DMS53 treated with DMSO at 0.1 percent for 48 hours (cell line): Measurements from ENCODE around the gene SORBS2.

ENCODE experiments used
- DNase-seq: peaks from one replicate; lab custom pipeline; 2025; ENCODE audit not compliant: unreplicated experiment; lab: John Stamatoyannopoulos, UW

The SORBS2 gene

GRCh38 chr4:185598846-185599552, 213.0 kb downstream of the SORBS2 start:
- DNase-seq: no peak

DNA sequence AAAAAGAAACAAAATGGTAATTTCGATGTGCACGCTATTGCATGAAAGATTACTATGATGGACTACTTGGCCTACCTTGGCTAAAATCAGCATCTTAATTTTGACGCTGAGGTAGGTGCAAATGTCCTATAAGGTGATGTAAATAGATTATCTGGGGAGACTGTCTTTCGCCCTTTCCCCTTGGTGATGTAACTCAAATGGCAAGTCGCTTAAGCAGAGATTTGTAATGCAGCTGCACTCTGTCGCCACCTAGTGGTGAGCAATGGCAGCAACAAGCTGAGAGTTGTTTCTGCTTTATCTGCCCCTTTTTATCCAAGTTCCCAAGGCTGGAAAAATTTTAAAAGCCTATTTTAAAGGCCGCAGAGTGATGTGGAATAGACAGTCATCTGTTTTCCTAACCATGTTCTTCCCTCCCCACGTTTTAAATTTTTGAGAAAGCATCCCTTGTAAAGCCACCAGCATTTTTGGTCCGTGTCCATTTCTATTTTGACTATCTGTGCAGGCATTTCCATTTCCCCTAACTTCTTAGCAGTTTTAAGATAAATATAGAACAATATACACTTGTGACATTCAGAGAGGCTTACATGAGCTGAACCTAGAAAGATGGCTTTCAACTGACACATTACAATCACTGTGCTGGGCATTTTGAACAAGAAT, 214.3 kb downstream of the SORBS2 start:
- peak; percentile 66 for DNase-seq

DNA sequence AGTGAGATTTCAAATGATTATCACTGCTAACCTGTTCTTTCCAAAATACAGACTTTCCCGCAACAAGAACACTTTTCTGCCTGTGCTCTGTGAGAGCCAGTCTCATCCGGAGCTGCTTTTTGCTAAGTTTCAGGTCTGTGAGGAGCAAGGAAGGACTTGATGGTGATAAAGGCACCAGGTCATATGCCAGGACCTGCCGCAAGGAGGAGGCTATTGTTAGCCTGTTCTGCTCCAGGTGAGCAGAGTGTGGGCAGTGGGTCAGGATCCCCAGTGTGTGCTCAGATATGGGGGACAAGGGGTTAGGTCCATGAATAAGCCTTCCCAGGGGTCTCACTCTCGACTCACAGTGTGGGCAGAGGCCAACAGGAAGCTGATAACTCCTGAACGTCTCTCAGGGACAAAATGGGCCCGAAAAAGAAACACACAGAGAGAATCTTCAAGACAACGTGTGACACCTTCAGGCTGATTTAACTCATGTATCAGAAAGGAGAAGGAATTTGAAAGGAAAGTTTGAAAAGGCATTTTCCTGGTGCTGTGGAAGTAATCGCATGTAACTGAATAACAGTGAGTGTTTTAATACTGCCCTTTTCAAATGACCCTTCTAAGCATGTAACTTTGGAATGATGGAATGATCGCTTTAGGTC, 219.0 kb downstream of the SORBS2 start:
- DNase-seq: no peak

GRCh38 chr4:185592438-185592837, 219.6 kb downstream of the SORBS2 start:
- no peak for DNase-seq

- no peak for DNase-seq
Observed at GRCh38 chr4:185591679-185592141, 220.3 kb downstream of the SORBS2 start.

DNA sequence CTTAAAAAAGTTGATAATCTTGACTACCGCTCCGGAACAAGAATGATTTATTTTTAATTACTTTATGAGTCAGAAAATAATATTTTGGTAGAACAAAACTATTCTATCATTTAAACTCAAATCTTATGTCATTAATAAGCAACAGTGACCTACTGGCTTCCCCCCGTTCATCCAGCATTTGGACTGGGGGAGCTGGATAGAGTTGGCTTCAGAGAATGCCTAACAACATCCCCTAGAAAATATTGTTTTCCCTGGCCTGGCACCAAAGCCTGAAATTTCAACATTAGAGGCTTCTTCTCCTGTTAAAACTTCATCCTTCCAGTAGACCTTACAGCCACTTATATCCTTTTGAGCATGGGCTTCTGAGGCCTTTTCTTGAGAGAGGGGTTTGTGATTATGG, 221.0 kb downstream of the SORBS2 start:
- no peak for DNase-seq

DNA sequence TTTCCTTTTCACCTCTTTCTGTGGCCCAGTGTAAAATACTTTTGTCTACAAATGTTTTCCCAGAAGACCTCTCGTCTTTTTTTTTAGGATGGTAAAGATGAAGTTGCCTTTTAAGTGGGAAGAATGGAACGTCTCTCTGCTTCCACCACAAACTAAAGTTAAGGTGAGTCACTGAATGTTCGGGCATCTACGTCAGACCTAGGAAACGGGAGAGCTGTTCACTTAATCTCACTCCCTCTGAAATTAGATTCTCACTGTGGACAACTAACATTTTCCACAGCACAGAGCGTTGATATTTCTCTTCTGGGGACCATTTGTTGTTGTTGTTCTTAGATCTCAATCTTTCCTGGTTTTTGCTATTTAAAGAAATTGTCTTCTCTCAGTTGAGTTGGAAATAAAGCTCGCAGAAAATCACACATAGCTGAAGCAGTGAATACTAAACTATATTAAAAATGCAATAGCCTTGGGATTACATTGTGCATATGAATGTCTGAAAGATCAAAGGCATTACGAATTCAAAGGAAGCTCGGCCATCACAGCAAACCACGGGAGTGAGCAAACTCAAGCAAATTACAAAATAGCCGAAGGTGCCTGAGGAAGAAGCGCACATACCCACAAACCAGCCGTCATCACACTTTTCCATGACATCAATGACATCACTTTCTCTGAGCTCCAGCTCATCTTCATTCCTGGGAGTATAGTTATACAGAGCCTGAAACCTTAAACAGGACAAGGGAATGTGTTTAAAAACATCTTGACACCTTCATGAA, 222.7 kb downstream of the SORBS2 start:
- no peak for DNase-seq

- no peak for DNase-seq
Observed at GRCh38 chr4:185587427-185588161, 224.4 kb downstream of the SORBS2 start.

DNA sequence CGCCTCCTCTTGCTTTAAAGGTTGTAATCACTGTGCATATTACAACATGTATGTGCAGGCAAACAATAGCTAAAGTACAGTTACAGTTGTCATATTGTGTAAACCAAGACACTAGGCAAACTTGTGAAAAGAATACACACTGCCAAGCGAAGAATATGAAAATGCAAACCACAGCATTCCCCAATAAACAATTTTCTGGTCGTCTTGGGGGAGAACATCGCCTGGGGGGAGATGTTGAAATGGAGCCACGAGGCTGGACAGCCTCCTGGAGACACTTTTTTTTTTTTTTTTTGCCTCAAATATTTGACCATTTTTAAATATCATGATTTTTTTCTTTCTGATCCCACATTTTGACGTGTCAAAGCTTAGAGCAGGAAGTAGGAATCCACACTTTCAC, 225.0 kb downstream of the SORBS2 start:
- no peak for DNase-seq

GRCh38 chr4:185585211-185585610, 226.8 kb downstream of the SORBS2 start:
- DNase-seq: no peak

DNA sequence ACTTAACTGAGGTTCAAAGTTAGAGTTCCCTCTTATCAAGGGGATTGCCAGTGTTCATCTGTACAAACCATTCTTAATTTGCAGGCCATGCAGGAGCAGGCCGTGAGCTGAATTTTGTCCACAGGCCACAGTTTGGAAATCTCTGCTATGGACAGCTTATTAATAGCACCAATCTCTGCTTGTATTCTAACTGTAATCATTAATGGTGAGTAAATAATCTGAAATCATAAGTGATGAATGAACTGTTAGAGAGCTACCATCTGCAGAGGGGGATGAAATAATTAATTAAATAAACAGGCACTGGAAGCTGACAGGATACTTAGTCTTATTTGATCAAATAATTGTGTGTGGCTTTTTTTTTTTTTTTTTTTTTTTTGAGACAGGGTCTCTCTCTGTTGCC, 228.2 kb downstream of the SORBS2 start:
- no peak for DNase-seq

DNA sequence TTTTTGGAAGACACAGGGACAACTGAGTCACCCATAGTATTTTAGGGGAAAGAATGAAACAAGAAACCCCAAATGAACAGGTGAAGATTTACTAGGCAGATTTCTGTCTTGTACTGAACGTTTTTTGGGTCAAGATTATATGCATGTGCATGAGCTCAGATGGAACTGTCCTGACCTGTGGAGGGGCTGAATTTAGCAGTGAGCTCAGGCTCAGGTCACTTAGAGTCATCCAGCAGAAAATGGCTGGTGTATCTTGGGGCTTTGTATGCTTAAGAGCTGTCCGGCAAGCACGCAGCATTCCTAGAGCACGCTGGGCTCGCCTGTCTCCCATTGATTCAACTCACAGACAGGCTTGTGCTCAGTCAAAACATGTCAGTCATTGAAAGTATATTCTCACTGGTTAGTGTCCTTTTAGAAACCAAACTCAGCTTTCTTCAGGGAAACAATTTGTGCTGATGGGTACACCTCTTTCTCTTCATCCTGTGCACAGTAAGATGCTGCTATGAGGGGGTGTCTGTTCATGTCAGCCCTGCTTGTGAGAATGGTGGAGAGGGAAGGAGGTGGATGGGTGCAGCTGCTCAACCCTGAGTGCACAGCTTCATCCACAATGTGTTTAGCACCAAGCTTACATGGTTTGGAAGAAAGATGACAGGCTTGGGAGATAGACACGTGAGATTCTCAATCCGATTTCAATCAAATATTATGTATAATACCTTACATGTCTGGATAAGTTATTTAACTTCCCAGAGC, 229.2 kb downstream of the SORBS2 start:
- DNase-seq: no peak

GRCh38 chr4:185580699-185581098, 231.3 kb downstream of the SORBS2 start:
- DNase-seq: no peak

- DNase-seq: no peak
Observed at GRCh38 chr4:185578284-185578683, 233.7 kb downstream of the SORBS2 start.

- DNase-seq: no peak
Observed at GRCh38 chr4:185576962-185577950, 234.7 kb downstream of the SORBS2 start.

GRCh38 chr4:185576314-185576961, 235.6 kb downstream of the SORBS2 start:
- DNase-seq: no peak

- DNase-seq: peak; percentile 87
Observed at GRCh38 chr4:185573651-185574199, 238.3 kb downstream of the SORBS2 start.

DNA sequence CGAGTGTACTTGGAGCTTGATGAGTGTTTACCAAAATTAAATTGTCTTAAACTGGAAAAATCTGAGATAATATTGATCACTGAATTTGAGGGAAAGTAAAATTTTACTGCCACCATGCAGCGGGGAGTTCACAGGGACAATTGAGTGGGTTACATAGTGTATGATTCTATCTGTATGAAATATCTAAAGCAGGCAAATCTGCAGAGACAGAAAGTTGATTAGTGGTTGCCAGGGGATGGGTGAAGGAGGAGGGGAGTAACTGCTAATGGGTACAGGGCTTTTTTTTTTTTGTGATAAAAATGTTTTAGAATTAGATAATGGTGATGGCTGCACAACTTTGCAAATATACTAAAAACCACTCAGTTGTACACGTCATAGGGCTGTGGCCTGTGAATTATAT, 241.3 kb downstream of the SORBS2 start:
- DNase-seq: no peak
